HG03460 (cell line): ENCODE results near the gene TTC23L.
"Not testable (repeated sequence)": the region's sequence is repeated elsewhere in the genome, so short reads cannot be mapped to it uniquely, and the experiment has no call there.

Source experiments
- ATAC-seq: cut with Tn5 transposase; IDR thresholded peaks from one replicate; pipeline ENCODE4 v1.9.1; 2021; ENCODE audit not compliant: unreplicated experiment

The TTC23L gene

GRCh38 chr5:34916518-34916917, 77.6 kb downstream of the TTC23L start:
- no peak for ATAC-seq

DNA sequence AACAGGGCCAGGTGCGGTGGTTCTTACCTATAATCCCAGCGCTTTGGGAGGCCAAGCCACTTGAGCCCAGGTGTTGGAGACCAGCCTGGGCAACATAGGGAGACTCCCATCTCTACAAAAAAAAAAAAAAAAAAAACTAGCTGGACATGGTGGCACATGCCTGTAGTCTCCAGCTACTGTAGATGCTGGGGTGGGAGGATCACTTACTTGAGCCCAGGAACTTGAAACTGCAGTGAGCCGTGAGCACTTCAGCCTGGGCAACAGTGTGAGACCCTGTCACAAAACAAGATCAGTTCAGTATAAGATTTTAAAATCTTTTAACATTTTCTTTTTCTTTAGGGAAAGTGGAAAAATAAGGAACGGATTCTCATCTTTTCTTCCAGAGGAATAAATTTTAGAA, 79.1 kb downstream of the TTC23L start:
- no peak for ATAC-seq

DNA sequence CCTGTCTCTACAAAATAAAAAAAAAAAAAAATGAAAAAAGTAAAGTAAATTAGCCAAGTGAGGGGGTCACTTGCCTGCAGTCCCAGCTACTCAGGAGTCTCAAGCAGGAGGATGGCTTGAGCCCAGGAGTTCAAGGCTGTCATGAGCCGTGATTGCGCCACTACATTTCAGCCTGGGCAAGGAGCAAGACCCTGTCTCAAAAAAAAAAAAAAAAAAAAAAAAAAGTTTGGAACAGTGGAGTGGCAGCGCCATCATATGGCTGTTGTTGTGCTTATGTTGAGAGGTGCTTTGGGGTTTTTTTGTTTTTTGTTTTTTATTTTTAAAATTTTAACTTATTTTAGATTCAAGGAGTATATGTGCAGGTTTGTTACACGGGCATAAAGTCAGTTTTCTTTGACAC, 80.1 kb downstream of the TTC23L start:
- no peak for ATAC-seq

GRCh38 chr5:34923256-34923655, 84.3 kb downstream of the TTC23L start:
- not testable (repeated sequence) for ATAC-seq

- ATAC-seq, result peak; percentile 48
Observed at GRCh38 chr5:34923694-34924461, 84.9 kb downstream of the TTC23L start.

GRCh38 chr5:34924462-34924765, 85.5 kb downstream of the TTC23L start:
- no peak for ATAC-seq

- ATAC-seq, result no peak
Observed at GRCh38 chr5:34926318-34926888, 87.4 kb downstream of the TTC23L start.

DNA sequence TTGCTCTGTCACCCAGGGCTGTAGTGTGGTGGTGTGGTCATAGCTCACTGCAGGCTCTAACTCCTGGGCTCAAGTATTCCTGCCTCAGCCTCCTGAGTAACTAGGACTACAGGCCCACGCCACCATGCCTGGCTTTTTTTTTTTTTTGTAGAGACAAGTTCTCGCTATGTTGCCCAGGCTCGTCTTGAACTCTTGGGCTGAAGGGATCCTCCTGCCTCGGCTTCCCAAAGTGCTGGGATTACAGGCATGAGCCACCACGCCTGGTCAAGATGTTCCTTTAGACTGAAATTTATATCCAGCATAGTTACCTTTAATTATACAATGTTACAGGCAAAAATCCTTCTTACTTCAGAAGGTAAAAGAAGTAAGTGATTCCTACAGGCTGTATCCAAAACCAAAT, 88.8 kb downstream of the TTC23L start:
- ATAC-seq, result no peak

DNA sequence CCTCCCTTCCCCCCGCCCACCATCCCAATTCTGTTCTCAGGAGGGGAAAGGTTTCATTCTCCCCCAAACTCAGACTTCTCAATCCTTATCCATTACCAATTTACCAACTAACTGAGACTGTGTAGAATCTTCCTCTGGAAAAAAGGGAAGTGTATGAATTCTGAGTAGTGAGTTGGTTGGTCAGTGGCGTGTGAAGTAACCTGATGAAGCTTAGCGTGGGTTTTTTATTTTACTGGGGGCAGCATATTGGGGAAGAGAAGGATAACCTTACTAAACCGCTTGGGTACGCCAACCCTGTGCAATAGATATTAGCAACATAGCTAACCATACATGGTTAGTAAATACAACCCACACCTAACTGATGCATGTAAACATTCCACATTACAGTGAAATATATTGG, 89.3 kb downstream of the TTC23L start:
- ATAC-seq, result no peak

DNA sequence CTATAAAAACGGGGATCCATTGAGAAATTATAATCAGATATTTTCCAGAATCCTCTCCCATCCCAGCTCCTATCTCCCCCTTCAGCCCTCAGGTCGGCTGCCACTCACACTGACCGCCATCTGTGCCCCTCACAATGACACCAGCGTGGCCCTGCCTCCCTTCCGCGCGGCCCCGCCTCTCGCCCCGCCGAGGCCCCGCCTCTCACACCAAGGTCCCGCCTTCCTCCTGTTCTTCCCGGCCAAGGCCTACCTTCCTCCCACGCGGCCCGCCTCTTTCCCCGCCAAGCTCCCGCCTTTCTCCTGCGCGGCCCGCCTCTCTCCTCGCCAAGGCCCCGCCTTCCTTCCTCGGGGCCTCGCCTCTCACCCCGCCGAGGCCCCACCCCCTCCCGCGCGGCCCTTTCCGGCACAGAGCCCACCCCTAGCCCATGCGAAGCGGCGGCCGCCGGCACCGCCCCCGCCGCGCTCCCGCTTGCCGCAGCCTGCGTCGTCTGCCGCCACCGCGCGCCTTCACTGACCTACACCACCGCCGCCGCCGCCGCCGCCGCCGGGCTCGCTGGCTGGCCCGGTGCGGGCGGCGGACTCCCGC, 90.3 kb downstream of the TTC23L start, which contains the start of gene DNAJC21:
TSS of gene DNAJC21 (plus strand) at position 426 of the 586 bp plus-strand sequence. CDS start 261 bp downstream, outside the sequence.
- ATAC-seq, result peak; percentile 83

- ATAC-seq, result peak; percentile 62
Observed at GRCh38 chr5:34929720-34930461, 90.9 kb downstream of the TTC23L start.

GRCh38 chr5:34930462-34930844, 91.5 kb downstream of the TTC23L start:
- no peak for ATAC-seq

DNA sequence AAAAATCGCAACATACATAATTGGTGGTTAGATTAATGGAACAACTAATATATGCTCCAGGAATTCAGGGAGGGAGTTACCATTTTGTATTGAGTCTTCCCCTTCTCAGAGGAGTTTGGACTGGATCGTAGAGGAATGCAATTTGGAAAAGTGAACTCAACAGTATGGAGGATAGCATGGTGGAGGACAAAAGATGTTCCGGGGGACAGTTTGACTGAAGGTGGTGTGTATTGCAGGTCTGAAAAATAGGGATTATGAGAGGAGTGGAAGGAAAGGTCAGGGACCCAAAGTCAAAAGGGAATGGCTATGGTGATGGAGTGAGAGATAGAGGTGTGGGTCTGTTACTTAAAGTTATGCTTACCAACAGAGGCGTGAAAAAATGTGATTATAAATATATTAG, 91.9 kb downstream of the TTC23L start:
- no peak for ATAC-seq

DNA sequence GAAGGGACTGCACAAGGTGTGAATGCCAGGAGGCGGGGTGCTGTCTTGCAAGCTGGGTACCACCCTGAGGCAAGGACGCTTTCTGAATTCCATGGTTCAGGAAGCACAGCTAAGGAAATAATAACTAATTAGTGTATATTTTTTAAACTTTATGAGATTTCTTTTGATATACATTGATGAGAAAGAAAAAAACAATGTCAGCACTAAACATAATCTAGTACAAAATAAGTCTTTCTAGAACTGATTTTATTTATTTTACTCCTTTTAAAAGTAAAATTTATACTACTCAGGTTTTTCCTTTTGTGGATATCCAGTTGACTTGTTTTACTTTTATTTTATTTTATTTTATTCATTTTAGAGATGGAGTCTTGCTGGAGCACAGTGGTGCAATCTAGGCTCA, 94.0 kb downstream of the TTC23L start:
- no peak for ATAC-seq

DNA sequence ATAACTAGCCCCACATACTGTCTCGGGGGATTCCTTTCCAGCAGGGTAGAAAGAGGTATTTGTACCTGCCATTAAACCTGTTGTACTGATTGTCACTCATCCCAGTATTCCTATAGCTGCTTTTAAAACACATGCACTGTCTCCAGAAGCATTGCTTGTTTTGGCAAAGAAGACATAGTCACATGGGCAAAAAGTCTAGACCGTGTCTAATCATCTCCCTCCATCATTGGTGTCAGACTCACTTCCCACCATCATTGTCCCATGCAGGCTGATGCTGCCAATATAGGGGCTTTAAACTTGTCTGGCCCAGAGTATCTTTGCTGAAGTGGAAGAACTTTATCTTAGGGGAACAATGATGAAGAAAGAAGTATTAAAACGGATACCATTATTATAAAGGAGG, 103.0 kb downstream of the TTC23L start:
- ATAC-seq, result no peak

- no peak for ATAC-seq
Observed at GRCh38 chr5:34944044-34944443, 105.1 kb downstream of the TTC23L start.

DNA sequence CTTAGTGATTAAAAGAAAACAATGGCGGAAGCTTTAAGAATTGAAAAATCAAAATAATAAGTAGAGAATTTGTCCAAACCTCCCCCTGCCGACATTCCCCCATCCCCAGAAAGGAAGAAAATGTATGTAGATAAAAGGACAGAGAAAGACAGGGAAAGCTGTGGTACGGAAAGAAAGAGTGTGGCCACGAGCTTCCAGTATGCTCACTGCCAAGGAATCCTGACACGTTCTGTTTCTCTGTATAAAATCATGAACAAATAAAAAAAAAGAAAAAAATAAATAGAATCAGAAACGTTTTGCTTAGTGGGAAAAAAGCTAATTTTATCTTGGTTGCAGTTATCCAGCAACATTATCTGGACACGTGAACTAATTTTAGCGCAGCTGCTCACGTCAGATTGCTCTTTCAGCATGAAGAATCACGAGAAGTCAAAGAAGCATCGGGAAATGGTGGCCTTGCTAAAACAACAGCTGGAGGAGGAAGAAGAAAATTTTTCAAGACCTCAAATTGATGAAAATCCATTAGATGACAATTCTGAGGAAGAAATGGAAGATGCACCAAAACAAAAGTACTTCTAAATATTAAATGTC, 105.6 kb downstream of the TTC23L start:
- no peak for ATAC-seq
